GF-D8 (cell line): ENCODE results near the gene TMEM233.
"Not testable (repeated sequence)": the region's sequence is repeated elsewhere in the genome, so short reads cannot be mapped to it uniquely, and the experiment has no call there.

Experiments
- DNase-seq: peaks from one replicate; lab custom pipeline; 2025; lab: John Stamatoyannopoulos, UW

TMEM233 gene

DNA sequence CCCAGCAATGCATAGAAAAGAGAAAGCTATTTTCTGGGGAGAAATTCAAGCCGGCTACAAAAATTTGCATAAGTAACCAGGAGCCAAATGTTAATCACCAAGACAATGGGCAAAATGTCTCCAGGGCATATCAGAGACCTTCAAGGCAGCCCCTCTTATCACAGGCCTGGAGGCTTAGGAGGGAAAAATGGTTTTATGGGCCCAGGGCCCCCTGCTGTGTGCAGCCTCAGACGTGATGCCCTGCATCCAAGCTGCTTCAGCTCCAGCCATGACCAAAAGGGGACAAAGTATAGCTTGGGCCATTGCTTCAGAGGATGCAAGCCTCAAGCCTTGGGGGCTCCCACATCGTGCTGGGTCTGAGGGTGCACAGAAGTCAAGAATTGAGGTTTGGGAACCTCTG is 15.8 kb downstream of the TMEM233 start:
- DNase-seq: no peak

DNA sequence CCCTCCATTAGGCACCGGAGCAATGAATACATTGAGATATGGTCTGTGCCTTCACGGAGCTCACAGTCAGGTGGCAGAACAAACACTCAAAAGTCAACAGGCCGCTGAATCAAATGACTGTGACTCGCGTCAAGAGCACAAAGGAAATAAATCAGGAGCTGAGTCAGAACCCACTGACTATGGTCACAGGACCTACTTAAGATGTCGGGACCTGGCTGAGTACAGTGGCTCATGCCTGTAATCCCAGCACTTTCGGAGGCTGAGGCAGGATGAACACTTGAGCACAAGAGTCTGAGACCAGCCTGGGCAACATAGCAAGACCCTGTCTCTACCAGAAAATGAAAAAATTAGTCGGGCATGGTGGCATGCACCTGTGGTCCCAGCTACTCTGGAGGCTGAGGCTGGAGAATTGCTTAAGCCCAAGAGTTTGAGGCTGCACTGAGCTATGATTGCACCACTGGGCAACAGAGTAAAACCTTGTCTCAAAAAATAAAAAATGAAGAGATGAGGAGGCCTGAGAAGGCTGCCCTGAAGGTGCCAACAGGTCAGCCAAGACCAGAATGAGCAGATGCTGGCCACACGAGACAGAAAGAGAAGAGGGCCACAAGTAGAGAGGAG is 19.9 kb downstream of the TMEM233 start:
- no peak for DNase-seq

DNA sequence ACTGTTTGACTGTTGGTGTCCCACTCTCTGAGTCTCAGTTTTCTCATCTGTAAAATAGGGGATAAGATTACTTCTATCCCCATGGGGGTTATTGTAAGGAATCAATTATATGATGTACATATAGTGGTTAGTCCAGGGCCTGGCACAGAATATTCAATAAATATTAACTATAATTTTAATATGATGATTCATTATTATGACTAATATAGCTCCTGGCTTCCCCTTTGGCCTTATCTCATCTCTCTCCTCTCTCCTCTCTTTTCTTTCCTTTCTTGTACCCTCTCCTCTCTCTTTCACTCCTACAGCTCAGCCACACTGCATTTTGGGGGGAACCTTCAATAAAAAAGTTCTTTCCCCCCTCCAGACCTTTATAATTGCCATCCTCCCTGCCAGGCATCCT is 21.1 kb downstream of the TMEM233 start:
- DNase-seq: no peak

DNA sequence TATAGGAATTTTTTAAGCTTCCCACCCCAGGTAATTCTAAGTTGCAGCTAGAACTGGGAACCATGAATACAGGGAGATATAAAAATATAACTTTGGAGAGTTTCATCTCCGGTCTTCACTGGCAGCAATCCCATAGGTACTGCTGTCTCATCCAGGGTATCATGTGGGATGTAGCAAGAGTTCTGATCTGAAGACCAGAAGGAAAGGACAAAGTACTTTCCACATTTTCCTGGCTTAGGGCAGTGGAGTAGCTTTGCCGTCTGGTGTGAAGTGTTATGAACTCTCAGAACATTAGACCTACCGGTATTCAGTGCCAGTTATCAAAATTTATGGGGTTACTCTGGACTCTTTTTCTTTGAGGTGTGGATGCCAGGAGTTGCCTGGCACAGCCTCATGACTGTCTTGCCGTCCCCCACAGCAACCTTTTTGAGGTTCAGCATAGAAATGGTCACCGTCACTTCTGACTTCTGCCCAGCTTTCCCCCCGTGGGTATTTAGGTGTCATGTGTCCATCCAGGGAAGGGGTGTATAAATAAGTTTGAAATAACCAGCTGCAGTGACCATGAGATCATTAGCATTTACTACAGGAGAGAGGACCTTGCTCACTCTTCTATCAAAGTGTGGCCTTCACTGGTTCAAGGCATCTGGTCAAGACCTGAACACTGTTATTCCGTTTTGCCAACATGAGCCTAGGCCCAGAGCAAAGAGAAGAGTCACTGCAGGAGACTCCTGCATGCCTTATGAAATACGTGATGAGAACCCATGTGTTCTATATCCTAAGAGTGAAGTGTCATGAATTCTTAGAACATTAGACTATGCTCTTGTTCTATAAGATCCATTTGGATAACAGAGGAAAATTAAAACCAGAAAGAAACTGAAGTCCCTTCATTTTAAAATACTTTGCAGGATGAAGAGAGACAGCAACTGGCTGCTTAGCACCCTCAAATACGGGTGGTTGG is 22.2 kb downstream of the TMEM233 start:
- DNase-seq: no peak

DNA sequence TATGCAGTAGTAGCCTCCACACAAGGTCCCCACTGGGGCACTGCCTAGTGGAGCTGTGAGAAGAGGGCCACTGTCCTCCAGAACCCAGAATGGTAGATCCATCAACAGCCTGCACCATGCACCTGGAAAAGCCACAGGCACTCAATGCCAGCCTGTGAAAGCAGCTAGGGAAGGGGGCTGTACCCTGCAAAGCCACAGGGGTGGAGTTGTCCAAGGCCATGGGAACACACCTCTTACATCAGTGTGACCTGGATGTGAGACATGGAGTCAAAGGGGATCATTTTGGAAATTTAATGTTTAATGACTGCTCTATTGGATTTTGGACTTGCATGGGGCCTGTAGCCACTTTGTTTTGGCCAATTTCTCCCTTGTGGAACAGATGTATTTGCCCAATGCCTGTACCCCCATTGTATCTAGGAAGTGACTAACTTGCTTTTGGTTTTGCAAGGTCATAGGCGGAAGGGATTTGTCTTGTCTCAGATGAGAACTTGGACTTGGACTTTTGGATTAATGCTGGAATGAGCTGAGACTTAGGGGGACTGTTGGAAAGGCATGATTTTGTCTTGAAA is 24.8 kb downstream of the TMEM233 start:
- not testable (repeated sequence) for DNase-seq

DNA sequence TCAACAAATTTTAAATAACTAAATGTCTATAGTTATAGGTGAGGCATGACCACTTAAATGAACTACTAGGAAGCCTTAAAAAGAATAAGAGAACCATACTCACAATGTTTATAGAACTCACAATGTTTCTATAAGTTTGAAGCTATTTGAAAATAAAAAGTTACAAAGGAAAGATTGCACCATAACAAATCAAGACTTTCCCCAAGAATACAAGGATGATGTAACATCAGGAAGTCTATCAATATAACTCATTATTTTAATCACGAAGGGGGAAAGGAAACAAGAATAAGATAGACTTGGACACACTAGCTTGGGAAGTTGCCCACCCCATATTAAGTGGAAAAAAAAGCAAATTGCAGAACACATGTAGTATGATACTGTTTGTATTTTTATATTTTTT is 26.9 kb downstream of the TMEM233 start:
- no peak for DNase-seq

DNA sequence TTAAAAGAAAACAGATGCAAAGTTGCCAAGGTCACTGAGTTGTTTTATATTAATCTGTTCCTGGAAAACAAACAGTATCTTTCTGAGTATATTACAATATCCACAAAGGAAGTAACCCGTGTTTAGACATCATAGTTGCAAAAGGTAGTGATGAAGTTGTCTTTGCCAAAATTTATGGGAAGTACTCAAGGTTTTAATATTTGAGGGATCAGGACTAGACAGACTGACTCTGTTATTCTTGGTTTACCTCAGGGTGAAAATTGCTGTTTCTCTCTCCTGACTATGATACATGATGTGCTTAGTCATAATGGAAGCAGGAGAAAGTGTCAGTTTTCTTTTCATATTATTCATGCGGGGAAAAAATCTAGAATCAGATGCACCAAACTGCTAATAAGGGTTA is 28.3 kb downstream of the TMEM233 start:
- no peak for DNase-seq

DNA sequence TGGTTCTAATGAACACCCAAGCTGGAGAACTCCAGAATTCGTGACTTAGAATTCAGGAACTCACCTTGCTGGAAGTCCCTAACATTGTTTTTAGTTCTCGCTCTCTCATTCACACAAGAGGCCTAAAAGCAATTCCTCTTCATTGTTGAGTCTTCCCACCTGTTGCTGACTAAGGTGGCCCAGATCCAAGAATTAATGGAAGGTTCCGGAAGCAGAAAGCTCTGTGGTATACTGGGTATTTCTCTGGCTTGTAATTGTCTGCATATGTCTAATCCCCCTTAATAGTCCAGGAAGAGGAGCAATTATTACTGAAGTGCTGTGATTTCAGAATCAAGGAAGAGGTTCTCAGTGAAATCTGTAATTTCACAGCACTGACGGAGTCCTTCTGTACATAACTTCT is 31.4 kb downstream of the TMEM233 start:
- no peak for DNase-seq

DNA sequence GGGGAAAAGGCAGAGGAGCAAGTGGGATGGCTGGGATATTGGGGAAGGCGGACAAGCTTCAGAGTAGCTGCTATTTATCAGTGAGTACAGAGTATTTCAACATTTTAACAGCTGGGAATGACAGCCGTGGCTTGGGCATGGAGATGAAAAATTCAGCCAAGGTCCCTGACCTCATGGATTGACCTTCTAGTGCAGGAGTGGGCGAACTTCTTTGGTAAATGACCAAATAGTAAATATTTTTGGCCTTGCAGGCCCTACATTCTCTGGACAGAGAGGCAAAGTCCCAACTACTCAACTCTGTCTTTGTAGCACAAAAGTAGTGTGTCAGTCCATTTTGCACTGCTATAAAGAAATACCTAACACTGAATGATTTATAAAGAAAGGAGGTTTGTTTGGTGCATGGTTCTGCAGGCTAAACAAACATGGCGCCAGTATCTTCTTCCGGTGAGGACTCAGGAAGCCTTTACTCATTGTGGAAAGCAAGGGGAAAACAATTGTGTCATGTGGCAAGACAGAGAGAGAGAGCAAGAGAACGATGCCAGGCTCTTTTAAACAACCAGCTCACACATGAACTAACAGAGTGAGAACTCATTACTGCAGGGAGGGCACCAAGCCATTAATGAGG is 33.6 kb downstream of the TMEM233 start:
- DNase-seq: no peak

DNA sequence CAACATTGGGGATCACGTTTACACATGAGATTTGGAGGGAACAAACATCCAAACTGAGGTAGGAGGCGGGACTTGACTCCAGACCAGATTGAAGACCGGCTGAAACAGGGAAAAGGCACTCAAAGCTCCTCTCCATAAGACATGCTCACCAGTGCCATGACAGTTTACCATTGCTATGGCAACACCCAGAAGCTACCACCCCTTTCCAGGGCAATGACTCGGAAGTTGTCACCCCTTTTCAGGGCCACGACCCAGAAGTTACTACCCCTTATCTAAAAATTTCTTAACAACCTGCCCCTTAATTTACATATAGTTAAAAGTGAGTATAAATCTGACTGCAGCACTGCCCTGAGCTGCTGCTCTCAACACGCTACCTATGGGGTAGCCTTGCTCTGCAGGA is 34.1 kb downstream of the TMEM233 start:
- no peak for DNase-seq

DNA sequence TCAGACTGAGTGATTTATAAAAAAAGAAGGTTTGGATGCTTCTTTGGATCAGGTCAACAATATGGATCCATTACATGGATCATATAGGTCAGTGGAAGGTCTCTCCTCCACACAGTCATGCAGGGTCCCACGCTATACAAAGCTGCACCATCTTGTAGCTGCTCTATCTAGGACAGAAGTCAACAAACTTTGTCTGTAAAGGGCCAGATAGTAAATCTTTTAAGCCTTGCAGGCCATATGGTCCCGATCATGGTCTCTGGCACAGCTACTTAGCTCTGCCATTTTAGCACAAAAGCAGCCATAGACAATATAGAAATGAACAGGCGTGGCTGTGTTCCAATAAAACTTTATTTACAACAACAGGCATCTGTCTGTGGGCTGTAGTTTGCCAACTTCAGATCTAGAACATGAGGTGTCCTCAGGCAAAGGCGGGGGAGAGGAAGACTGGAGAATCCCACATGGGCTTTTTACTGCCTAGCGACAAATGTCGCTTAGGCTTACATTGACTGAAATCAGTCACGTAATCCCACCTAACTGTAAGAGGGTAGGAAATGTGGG is 36.7 kb downstream of the TMEM233 start:
- DNase-seq: no peak

DNA sequence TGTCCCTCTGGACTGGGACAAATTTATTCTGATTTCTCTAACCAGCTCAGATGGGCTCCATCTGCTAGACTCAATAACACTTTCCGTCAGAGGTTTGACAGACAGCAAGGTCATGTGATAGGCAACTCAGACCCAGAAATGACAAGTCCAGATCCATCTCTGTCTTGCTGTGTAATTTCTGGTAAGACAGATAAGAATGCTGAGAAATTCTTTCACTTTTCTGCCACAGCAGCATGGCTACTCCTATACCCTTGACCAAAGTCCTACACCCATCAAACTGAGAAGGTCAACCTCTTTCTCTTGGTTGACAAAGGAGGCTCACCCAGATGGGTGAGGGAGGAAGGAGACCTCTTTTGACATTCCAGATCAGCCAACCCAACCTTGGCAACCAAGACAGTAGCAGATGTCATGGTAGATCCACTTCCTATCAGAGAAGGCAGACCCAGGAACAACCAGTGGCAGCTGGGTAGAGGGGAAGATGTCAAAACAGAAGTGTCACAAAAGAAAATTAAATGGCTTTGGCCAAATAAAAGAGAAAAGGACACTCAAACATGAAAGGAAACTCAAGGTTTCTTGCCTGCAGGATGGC is 37.5 kb downstream of the TMEM233 start:
- DNase-seq: no peak

DNA sequence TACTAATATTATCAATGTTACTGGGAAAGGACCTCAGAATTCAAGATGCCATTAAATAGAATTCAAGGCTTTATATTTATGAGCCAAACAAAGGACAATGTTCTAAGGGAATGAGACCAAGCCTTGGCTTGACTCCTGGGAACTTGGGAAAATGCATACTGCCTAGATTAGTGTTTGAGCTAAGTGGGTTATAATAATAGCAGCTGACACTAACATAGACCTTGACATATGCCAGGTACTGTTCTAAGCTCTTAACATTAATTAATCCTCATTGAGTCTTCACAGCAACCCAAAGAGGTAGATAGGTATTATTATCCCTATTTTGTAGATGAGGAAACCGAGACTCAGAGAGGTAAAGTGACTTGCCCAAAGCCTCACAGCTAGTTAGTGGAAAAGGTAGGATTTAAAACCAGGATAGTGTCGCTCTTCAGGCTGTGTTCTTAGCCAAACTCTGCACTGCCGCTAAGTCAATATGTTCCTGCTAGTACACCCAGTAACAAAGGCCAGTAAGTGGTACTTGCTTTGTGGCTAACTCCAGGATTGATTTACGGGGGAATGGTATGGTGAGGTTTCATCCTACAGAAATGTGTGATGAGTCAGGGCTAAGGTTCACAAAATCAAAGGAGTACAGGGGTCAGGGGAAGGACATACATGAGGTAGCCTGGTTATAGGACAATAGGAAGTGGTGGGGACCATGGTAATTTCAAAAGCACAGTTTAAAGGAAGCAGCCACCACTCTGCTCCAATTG is 38.5 kb downstream of the TMEM233 start:
- no peak for DNase-seq

DNA sequence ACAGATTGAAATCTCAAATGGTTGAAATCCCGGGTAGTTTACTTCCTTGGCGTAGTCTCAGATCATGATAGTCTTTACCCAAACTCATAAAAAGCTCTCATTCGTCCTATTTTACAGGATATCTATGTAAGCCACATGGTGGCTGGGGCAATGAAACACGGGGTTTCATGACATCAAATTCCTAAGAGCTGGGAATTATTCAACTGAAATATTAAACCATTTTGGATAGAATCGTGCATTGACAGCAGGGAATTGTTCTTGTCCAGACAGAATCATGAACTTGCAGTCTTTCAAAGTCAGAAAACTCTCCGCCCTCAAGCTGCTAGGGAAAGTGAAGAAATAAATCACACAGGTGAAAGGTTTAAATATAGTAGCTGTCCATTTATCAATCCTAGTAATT is 41.2 kb downstream of the TMEM233 start:
- DNase-seq: no peak

DNA sequence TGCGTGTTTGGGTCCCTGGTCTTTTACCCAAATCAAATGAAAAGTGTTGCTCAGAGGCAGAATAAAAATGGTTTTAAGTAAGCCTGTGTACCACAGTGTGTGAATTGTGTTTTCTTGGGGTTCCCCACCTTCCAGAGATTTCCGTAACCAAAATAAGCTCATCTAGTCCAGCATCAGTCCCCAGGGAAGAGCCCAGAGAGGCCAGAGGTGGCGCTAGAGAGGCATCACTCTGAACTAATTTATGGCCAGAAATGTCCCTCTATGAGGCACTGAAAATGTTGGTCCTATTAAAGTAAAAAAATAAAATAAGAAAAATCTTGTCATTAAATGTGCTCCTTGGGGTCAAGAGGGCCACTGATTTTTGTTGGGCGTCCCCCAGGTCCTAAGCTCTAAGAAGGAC is 49.4 kb downstream of the TMEM233 start:
- DNase-seq: no peak

DNA sequence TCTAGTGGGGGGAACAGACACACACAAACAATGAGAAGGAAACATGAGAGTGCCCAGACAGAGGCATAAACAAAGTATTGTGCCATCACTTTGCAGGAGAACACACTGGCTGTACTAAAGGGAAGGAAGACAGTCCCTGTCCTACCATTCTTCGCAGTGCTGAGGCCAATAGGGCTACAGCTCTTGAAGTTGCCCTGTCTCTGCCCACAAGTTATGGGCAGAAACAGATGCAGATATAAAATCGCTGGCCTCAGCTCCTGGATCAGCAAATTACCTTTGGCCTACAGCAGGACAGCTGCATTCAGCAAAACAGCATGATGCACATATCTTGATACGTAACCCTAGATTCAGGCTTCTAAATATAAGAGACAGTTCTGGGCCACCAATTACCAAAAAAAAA is 51.4 kb downstream of the TMEM233 start:
- no peak for DNase-seq

DNA sequence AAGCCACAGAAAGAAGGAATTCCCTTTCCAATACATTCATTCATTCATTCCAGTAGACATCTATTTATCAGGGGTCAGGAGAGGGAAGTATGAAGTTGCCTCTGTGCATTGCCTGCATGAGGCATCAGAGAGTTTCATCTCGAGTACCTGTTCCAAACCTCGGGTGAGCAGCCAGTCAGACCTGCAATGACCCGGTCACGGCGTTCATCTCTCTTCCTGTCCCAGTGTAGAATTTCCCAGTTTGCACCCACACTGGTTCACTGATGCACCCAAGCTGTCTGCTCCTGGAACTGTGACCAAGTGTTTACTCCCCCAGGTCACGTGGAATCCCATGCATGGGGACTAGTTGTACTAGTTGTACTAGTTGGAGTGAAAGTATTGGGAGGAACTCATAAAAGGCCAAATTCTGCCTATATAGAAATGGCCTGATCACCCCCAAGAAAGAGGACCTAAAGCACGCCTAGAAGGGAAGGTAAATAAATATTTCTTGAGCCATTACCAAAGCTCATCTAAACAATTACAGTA is 52.0 kb downstream of the TMEM233 start:
- DNase-seq: no peak

DNA sequence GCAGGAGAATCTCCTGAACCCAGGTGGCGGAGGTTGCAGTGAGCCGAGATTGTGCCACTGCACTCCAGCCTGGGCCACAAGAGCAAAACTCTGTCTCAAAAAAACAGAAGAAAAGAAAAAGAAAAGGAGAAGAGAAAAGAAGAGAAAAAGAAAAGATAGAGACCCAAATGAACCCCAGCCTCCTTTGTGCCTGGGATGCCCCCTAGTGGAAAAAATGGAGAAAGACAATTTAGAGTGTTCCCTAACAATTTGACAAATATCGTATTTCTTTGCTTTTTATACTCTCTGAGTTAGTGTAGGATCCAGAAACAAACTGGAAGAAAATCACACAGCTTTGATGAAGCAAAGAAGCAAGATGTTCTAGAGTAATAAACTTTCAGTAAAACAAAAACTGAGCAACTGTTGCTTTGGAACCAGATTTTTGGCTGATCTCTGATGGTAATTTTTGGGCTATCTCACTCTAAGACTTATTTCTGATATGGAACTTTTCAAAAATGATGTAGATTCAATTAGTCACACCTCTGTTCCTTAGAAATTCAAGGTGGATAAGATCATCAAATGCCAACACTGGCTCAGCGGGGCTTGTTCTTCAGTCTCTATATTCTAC is 55.7 kb downstream of the TMEM233 start:
- no peak for DNase-seq

DNA sequence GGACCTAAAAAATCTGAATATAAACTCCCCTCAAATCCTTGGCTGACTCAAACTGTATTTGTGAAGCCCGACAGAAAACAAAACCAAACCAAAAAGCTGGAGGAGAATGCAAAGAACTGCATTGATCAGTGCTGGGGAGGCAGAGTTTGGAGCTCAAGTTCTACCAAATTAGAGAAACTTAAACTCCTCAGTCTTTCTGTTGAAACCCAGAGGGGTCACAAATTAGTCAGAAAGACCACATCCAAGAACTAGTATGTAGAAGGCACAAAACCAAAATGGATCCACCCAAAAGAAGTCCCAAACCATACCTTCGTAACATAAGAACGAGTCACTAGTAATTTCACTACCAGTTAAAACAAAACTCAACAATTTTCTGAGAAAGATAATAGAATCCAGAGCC is 59.1 kb downstream of the TMEM233 start:
- DNase-seq: no peak

DNA sequence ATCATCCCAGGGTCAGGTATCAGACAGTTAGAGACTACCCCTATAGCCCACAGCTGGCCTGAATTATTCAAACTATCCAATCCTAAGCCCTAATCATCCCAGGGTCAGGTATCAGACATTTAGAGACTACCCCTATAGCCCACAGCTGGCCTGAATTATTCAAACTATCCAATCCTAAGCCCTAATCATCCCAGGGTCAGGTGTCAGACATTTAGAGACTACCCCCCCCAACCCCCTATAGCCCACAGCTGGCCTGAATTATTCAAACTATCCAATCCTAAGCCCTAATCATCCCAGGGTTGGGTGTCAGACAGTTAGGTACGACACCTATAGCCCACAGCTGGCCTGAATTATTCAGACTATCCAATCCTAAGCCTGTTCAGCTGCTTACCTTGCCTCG is 63.4 kb downstream of the TMEM233 start:
- DNase-seq: not testable (repeated sequence)

DNA sequence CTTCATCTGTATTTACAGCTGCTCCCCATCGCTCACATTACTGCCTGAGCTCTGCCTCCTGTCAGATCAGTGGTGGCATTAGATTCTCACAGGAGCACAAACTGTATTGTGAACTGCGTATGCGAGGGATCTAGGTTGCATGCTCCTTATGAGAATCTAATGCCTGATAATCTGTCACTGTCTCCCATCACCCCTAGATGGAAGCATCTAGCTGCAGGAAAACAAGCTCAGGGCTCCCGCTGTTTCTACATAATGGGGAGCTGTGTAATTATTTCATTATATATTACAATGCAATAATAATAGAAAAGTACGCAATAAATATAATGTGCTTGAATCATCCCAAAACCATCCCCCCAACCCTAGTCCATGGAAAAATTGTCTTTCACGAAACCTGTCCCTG is 64.6 kb downstream of the TMEM233 start:
- DNase-seq: peak; percentile 2
